Karpas-422 (cell line): ENCODE results near the gene SPOCK2. TPM values are rescaled to one million over a fixed set of nuclear protein-coding genes. Genes with fewer than 3 reads are reported as not detected.

Source experiments
- DNase-seq: peaks from one replicate; pipeline ENCODE4 v3.0.0-alpha.2; 2015
- H2AFZ ChIP-seq: fragments of 200-600 bp; sonication (generic); 2 replicates; pipeline ENCODE4 v1.6.1; 2014; ENCODE audit warnings: antibody characterized with exemption, low read length, mixed read lengths
- H3K27ac ChIP-seq: fragments of 200-600 bp; sonication (generic); 2 replicates; pipeline ENCODE4 v1.5.1; 2014; ENCODE audit warnings: mild to moderate bottlenecking, low read length, moderate library complexity
- H3K27me3 ChIP-seq: fragments of 200-600 bp; sonication (generic); 2 replicates; pipeline ENCODE4 v1.6.1; 2014; ENCODE audit warnings: low read length, mixed read lengths
- H3K36me3 ChIP-seq: fragments of 200-600 bp; sonication (generic); 2 replicates; pipeline ENCODE4 v1.6.1; 2014; ENCODE audit warnings: low read length, mixed read lengths; ENCODE audit not compliant: insufficient read depth
- H3K4me1 ChIP-seq: fragments of 200-600 bp; sonication (generic); 2 replicates; pipeline ENCODE4 v1.6.1; 2014; ENCODE audit warnings: mild to moderate bottlenecking, low read length, mixed read lengths
- H3K4me2 ChIP-seq: fragments of 200-600 bp; sonication (generic); 2 replicates; pipeline ENCODE4 v1.6.1; 2014; ENCODE audit warnings: low read length, low read depth, mild to moderate bottlenecking; ENCODE audit not compliant: poor library complexity, severe bottlenecking
- H3K4me3 ChIP-seq: fragments of 200-600 bp; sonication (generic); 2 replicates; pipeline ENCODE4 v1.5.1; 2014; ENCODE audit warnings: mild to moderate bottlenecking, antibody characterized with exemption, low read length, mixed read lengths
- H3K79me2 ChIP-seq: fragments of 200-600 bp; sonication (generic); 2 replicates; pipeline ENCODE4 v1.6.1; 2014; ENCODE audit warnings: mild to moderate bottlenecking, low read length, mixed read lengths
- H3K9ac ChIP-seq: fragments of 200-600 bp; sonication (generic); 2 replicates; pipeline ENCODE4 v1.6.0; 2014; ENCODE audit warnings: low read length
- H3K9me2 ChIP-seq: fragments of 200-600 bp; sonication (generic), shearing (Covaris generic); replicated peaks from 2 replicates; pipeline ENCODE4 v1.6.0; 2014; ENCODE audit warnings: mild to moderate bottlenecking, low read length, moderate library complexity; ENCODE audit not compliant: insufficient read depth
- H3K9me3 ChIP-seq: fragments of 300-700, 200-600 bp; sonication (generic); 2 replicates; pipeline ENCODE4 v1.6.1; 2014; ENCODE audit warnings: low read length, mixed read lengths
- H4K20me1 ChIP-seq: fragments of 200-600 bp; sonication (generic); 2 replicates; pipeline ENCODE4 v1.6.1; 2014; ENCODE audit warnings: mild to moderate bottlenecking, antibody characterized with exemption, low read length, low read depth; ENCODE audit not compliant: insufficient read depth
- total RNA-seq: library from RNA; depleted of rRNA; stranded (reverse); fragments of >200 nt; shearing (Covaris generic); gene quantifications from 2 replicates; pipeline ENCODE4 v1.2.3, GENCODE V29; 2014; ENCODE audit warnings: low replicate concordance

The SPOCK2 gene
- total RNA-seq, 1 experiment from 2014 or later, result not detected

GRCh38 chr10:72025400-72025799 lies 63.0 kb downstream of the SPOCK2 start:
- H3K27ac ChIP-seq, result no peak overlapping the region
- H3K4me2 ChIP-seq, result no peak overlapping the region
- H3K36me3 ChIP-seq, result no peaks in the 10 kb centered on the region
- H2AFZ ChIP-seq, result no peak overlapping the region
- no peaks in the 10 kb centered on the region for H4K20me1 ChIP-seq
- no peaks in the 10 kb centered on the region for H3K79me2 ChIP-seq
- H3K9me3 ChIP-seq, result no peaks in the 10 kb centered on the region
- no peaks in the 10 kb centered on the region for H3K27me3 ChIP-seq
- H3K9me2 ChIP-seq, result no peaks in the 10 kb centered on the region
- H3K4me3 ChIP-seq, result no peak overlapping the region
- H3K4me1 ChIP-seq, result no peaks in the 10 kb centered on the region
- DNase-seq, result no peak
- no peak overlapping the region for H3K9ac ChIP-seq

GRCh38 chr10:72024596-72024995 lies 63.8 kb downstream of the SPOCK2 start:
- no peaks in the 10 kb centered on the region for H3K27me3 ChIP-seq
- no peaks in the 10 kb centered on the region for H3K4me1 ChIP-seq
- H4K20me1 ChIP-seq, result no peaks in the 10 kb centered on the region
- no peak overlapping the region for H3K27ac ChIP-seq
- H3K4me3 ChIP-seq, result no peak overlapping the region
- no peaks in the 10 kb centered on the region for H3K9me2 ChIP-seq
- no peak overlapping the region for H3K4me2 ChIP-seq
- H3K79me2 ChIP-seq, result no peaks in the 10 kb centered on the region
- no peak for DNase-seq
- no peak overlapping the region for H3K9ac ChIP-seq
- H2AFZ ChIP-seq, result no peak overlapping the region
- H3K9me3 ChIP-seq, result no peaks in the 10 kb centered on the region
- H3K36me3 ChIP-seq, result no peaks in the 10 kb centered on the region

DNA sequence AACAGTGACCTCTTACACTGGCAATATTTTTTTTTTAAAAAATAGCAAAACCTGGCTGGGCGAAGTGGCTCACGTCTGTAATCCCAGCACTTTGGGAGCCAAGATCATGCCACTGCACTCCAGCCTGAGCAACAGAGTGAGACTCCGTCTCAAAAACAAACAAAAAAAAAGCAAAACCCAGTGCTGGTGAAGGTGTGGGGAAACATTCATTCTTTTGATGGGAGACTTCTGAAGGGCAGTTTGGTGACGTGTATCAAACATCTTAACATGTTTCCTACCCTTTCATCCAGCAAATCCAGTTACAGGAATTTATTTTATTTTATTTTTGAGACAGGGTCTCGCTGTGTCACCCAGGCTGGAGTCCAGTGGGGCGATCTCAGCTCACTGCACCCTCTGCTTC lies 66.1 kb downstream of the SPOCK2 start:
- Histone ChIP-seq H3K9me2 (no peaks in the 10 kb centered on the region), H3K9me3 (no peaks in the 10 kb centered on the region), H3K27ac (no peak overlapping the region), H3K36me3 (no peaks in the 10 kb centered on the region), H3K9ac (no peak overlapping the region), H3K4me3 (no peak overlapping the region), H3K4me2 (no peak overlapping the region), H3K4me1 (no peaks in the 10 kb centered on the region), H2AFZ (no peak overlapping the region), H3K27me3 (no peaks in the 10 kb centered on the region), H4K20me1 (no peaks in the 10 kb centered on the region), H3K79me2 (no peaks in the 10 kb centered on the region)
- no peak for DNase-seq

DNA sequence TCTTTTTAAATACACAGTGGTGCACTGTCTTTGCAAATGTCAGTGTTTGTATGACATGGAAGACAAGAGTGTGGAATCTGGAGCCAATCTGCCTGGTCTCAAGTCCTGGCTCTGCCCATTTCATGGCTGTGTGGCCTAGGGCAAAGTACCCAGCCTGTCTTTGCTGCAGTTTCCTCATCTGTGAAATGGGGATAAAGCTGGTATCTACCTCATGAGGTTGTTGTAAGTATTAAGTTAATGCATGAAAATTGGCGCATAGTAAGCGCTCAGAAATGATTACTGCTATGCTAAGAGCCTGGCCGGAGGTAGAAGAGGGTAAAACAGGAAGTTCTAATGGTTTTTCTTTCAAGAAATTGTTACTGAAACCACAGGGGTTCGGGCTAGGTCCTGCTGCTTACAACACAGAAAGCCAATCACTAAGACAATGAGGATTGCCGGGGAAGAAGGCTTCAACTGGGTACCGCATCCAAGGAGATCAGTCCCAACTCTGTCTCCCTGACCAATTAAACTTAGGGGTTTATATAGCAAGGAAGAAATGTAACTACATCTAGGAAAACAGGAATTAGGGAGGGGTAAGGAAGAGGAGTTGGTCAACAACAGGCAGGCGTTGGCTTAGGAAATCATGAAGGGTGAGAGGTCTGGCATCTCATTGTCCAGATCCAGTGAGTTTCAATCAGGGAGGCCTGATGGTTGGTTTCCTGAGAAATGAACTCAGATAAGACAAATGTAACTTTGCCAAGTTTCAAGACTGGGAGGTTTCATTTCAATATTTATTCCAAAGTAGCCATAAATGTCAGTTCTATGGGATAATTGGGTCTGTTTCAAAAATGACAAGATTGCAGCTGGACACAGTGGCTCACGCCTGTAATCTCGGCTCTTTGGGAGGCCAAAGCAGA lies 67.2 kb downstream of the SPOCK2 start:
- H2AFZ ChIP-seq, result no peak overlapping the region

DNA sequence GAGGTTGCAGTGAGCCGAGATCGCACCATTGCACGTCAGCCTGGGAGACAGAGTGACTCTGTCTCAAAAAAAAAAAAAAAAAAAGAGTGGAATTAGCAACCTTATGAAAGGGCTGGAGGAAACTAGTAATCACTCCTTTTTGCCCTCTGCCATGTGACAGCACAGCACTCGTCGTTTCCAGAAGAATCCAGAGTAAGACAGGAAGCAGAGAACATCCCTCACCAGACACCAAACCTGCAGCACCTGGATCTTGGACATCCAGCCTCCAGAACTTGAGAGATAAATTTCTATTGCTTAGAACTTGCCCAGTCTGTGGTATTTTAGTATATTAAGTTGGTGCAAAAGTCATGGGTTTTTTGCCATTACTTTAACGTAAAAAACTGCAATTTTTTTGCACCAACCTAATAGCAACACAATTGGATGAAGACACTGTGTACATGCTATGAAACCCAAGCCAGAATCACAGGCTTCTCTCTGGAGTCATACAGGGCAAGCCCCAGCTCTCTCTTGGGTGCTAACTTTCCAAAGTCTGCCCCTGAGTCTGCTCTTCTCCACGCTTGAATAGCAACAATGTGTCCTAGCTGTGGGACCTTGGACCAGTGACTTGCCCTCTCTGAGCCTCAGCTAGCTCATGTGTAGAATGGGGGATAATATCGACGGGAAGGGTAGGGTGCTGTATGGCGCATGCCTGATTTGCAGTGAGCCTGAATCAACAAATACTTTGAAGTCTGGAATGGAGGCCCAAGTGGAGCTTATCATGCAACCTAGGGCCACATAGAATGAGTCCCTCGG lies 69.1 kb downstream of the SPOCK2 start:
- no peak overlapping the region for H3K4me2 ChIP-seq
- no peaks in the 10 kb centered on the region for H3K36me3 ChIP-seq
- no peak overlapping the region for H3K4me3 ChIP-seq
- DNase-seq, result no peak
- no peaks in the 10 kb centered on the region for H3K4me1 ChIP-seq
- H3K9ac ChIP-seq, result no peak overlapping the region
- no peaks in the 10 kb centered on the region for H4K20me1 ChIP-seq
- H3K9me3 ChIP-seq, result no peaks in the 10 kb centered on the region
- no peaks in the 10 kb centered on the region for H3K79me2 ChIP-seq
- H3K9me2 ChIP-seq, result no peaks in the 10 kb centered on the region
- no peaks in the 10 kb centered on the region for H3K27me3 ChIP-seq
- no peak overlapping the region for H2AFZ ChIP-seq
- no peak overlapping the region for H3K27ac ChIP-seq

More for the DNA sequence above, 67.2 kb downstream of the SPOCK2 start:
- Histone ChIP-seq H3K27ac (no peak overlapping the region), H3K4me2 (no peak overlapping the region), H3K79me2 (no peaks in the 10 kb centered on the region), H3K9me2 (no peaks in the 10 kb centered on the region), H3K36me3 (no peaks in the 10 kb centered on the region), H3K9me3 (no peaks in the 10 kb centered on the region), H3K9ac (no peak overlapping the region), H3K4me1 (no peaks in the 10 kb centered on the region), H3K27me3 (no peaks in the 10 kb centered on the region), H3K4me3 (no peak overlapping the region), H4K20me1 (no peaks in the 10 kb centered on the region)
- DNase-seq, result no peak

DNA sequence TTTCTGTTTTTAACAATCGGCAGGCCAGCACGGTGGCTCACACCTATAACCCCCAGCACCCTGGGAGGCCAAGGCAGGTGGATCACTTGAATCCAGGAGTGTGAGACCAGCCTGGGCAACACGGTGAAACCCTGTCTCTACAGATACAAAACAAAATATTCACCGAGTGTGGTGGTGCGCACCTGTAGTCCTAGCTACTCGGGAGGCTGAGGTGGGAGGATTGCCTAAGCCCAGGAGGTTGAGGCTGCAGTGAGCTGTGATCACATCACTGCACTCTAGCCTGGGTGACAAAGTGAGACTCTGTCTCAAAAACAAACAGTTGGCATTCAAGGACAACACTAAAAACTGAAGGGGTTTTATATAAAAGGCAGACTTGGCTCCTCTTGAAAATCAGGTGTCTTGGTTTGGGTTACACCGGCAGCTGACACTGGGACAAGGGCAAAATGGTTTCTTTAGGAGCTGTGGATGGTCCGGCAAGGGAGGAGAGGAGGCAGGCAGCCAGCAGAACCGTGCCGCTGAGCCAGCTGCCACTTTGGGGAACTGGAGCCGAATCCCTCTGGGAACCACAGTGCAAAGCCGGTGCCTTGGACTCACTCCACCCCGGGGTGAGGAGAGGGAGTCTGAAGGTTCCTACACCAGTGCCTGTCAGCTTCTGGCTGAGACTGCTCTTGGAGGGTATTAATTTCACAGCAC lies 71.6 kb downstream of the SPOCK2 start:
- H3K9me2 ChIP-seq, result no peaks in the 10 kb centered on the region
- H4K20me1 ChIP-seq, result no peaks in the 10 kb centered on the region
- no peaks in the 10 kb centered on the region for H3K9me3 ChIP-seq
- H3K4me1 ChIP-seq, result no peaks in the 10 kb centered on the region
- no peak for DNase-seq
- no peaks in the 10 kb centered on the region for H3K36me3 ChIP-seq
- no peaks in the 10 kb centered on the region for H3K27me3 ChIP-seq
- no peaks in the 10 kb centered on the region for H3K79me2 ChIP-seq
- no peak overlapping the region for H3K27ac ChIP-seq
- H3K9ac ChIP-seq, result no peak overlapping the region
- no peak overlapping the region for H3K4me3 ChIP-seq
- H2AFZ ChIP-seq, result no peak overlapping the region
- no peak overlapping the region for H3K4me2 ChIP-seq

DNA sequence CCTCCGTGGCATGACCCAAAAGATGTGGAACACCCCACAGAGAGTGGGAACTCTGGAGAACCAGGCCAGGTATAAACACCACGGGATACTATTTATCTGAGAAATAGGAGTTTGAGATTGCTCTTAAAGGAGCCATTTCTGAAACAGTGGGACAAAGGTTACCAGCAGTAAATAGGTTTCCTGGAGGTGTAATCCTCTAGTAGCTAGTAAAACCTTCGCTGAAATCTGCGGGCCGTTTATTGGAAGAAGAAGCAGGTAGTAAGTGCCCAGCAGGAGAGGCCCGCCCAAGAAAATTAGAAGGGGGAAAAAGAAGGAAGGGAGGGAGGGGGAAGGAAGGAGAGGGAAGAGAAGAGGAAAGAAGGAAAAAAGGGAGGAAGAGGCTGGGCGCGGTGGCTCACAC lies 72.5 kb downstream of the SPOCK2 start:
- H3K9me3 ChIP-seq, result no peaks in the 10 kb centered on the region
- DNase-seq, result no peak
- H4K20me1 ChIP-seq, result no peaks in the 10 kb centered on the region
- H3K27me3 ChIP-seq, result no peaks in the 10 kb centered on the region
- no peak overlapping the region for H3K27ac ChIP-seq
- no peak overlapping the region for H3K4me2 ChIP-seq
- no peaks in the 10 kb centered on the region for H3K79me2 ChIP-seq
- no peaks in the 10 kb centered on the region for H3K9me2 ChIP-seq
- no peaks in the 10 kb centered on the region for H3K36me3 ChIP-seq
- H3K4me3 ChIP-seq, result no peak overlapping the region
- H3K4me1 ChIP-seq, result no peaks in the 10 kb centered on the region
- no peak overlapping the region for H3K9ac ChIP-seq
- no peak overlapping the region for H2AFZ ChIP-seq
